IgD-negative memory B cell (primary cell): ENCODE results near the gene ATP2A3. TPM values are rescaled to one million over a fixed set of nuclear protein-coding genes. Genes with fewer than 3 reads are reported as not detected.

Experiments used
- H3K27ac Mint-ChIP-seq, 3 donors: one replicate each; pipeline ENCODE4 v1.8.0; 2020 to 2022; ENCODE audit warnings: mild to moderate bottlenecking in 3 of 3, mixed read lengths in 3 of 3, moderate library complexity in 1 of 3
- H3K27me3 Mint-ChIP-seq: one replicate; pipeline ENCODE4 v1.8.0; 2021; ENCODE audit warnings: mixed read lengths
- H3K36me3 Mint-ChIP-seq: one replicate; pipeline ENCODE4 v1.8.0; 2020; ENCODE audit warnings: mild to moderate bottlenecking, mixed read lengths
- H3K4me1 Mint-ChIP-seq, 3 donors: one replicate each; pipeline ENCODE4 v1.8.0; 2020 to 2022; ENCODE audit warnings: mixed read lengths in 3 of 3, mild to moderate bottlenecking in 1 of 3
- H3K4me3 Mint-ChIP-seq, 4 donors: one replicate each; pipeline ENCODE4 v1.8.0; 2020 to 2022; ENCODE audit warnings: mild to moderate bottlenecking in 4 of 4, mixed read lengths in 4 of 4, moderate library complexity in 3 of 4
- H3K9me3 Mint-ChIP-seq, 3 donors: one replicate each; pipeline ENCODE4 v1.8.0; 2020 to 2021; ENCODE audit warnings: mixed read lengths in 3 of 3, mild to moderate bottlenecking in 1 of 3
- polyA plus RNA-seq: library from polyadenylated mRNA; unstranded; fragments of 300-500 nt; fragmentation: Illumina TruSeq; gene quantifications from one replicate; pipeline ENCODE4 v1.2.3, GENCODE V29; 2021

Gene ATP2A3
- polyA plus RNA-seq, 1 donor from 2014 or later = 155 TPM

GRCh38 chr17:3946711-3947235 lies 17.5 kb downstream of the ATP2A3 start:
- H3K27ac Mint-ChIP-seq = no peak overlapping the region
- H3K27me3 Mint-ChIP-seq = no peaks in the 10 kb centered on the region
- peaks cover 3% of the 10 kb centered on the region for H3K36me3 Mint-ChIP-seq

GRCh38 chr17:3944485-3945388 lies 19.5 kb downstream of the ATP2A3 start:
- Mint-ChIP-seq H3K36me3 (peaks cover 4% of the 10 kb centered on the region), H3K4me3 (no peak overlapping the region), H3K9me3 (no peaks in the 10 kb centered on the region), H3K27ac (no peak overlapping the region), H3K4me1 (peaks cover 0 to 2% (median 1%) of the 10 kb centered on the region in 3 donors), H3K27me3 (no peaks in the 10 kb centered on the region)

More at GRCh38 chr17:3946711-3947235, 17.5 kb downstream of the ATP2A3 start:
- Mint-ChIP-seq H3K4me3 (no peak overlapping the region), H3K9me3 (no peaks in the 10 kb centered on the region), H3K4me1 (peaks cover 0 to 1% (median 0%) of the 10 kb centered on the region in 3 donors)

GRCh38 chr17:3943240-3943891 lies 20.9 kb downstream of the ATP2A3 start:
- Mint-ChIP-seq H3K4me3 (no peak overlapping the region), H3K27ac (peak overlapping the region in 2 of 3 donors; percentile 27 to 28), H3K27me3 (no peaks in the 10 kb centered on the region), H3K36me3 (peaks cover 7% of the 10 kb centered on the region), H3K9me3 (no peaks in the 10 kb centered on the region), H3K4me1 (peaks cover 0 to 2% (median 1%) of the 10 kb centered on the region in 3 donors)

- peaks cover 0 to 7% (median 2%) of the 10 kb centered on the region in 3 donors for H3K4me1 Mint-ChIP-seq
- H3K9me3 Mint-ChIP-seq = no peaks in the 10 kb centered on the region
- H3K36me3 Mint-ChIP-seq = peaks cover 14% of the 10 kb centered on the region
- no peak overlapping the region for H3K4me3 Mint-ChIP-seq
- H3K27me3 Mint-ChIP-seq = no peaks in the 10 kb centered on the region
- H3K27ac Mint-ChIP-seq = peak overlapping the region in 2 of 3 donors; percentile 71 to 78
These were observed 23.1 kb downstream of the ATP2A3 start for GRCh38 chr17:3940965-3941698.

GRCh38 chr17:3937359-3937758 lies 26.9 kb downstream of the ATP2A3 start:
- Mint-ChIP-seq H3K9me3 (no peaks in the 10 kb centered on the region), H3K27me3 (no peaks in the 10 kb centered on the region), H3K27ac (peak overlapping the region in 2 of 3 donors; percentile 54 to 82), H3K4me1 (peaks cover 0 to 6% (median 2%) of the 10 kb centered on the region in 3 donors), H3K36me3 (peaks cover 11% of the 10 kb centered on the region), H3K4me3 (no peak overlapping the region)

- peaks cover 11% of the 10 kb centered on the region for H3K36me3 Mint-ChIP-seq
- peak overlapping the region in 1 of 4 donors; percentile 37 for H3K4me3 Mint-ChIP-seq
- H3K4me1 Mint-ChIP-seq = peaks cover 0 to 6% (median 2%) of the 10 kb centered on the region in 3 donors
- H3K9me3 Mint-ChIP-seq = no peaks in the 10 kb centered on the region
- peak overlapping the region in 2 of 3 donors; percentile 62 to 83 for H3K27ac Mint-ChIP-seq
- H3K27me3 Mint-ChIP-seq = no peaks in the 10 kb centered on the region
These were observed 28.3 kb downstream of the ATP2A3 start for GRCh38 chr17:3935825-3936355.

- peaks cover 0 to 6% (median 1%) of the 10 kb centered on the region in 3 donors for H3K4me1 Mint-ChIP-seq
- peaks cover 11% of the 10 kb centered on the region for H3K36me3 Mint-ChIP-seq
- no peaks in the 10 kb centered on the region for H3K9me3 Mint-ChIP-seq
- H3K4me3 Mint-ChIP-seq = no peak overlapping the region
- H3K27me3 Mint-ChIP-seq = no peaks in the 10 kb centered on the region
- peak overlapping the region in 1 of 3 donors; percentile 83 for H3K27ac Mint-ChIP-seq
These were observed 29.1 kb downstream of the ATP2A3 start for GRCh38 chr17:3935140-3935542.

- Mint-ChIP-seq H3K36me3 (no peaks in the 10 kb centered on the region), H3K27me3 (no peaks in the 10 kb centered on the region), H3K4me1 (peaks cover 0 to 5% (median 4%) of the 10 kb centered on the region in 3 donors), H3K9me3 (no peaks in the 10 kb centered on the region), H3K4me3 (no peak overlapping the region), H3K27ac (peak overlapping the region in 1 of 3 donors; percentile 82)
These were observed 34.5 kb downstream of the ATP2A3 start for GRCh38 chr17:3929764-3930163.

GRCh38 chr17:3929181-3929580 lies 35.1 kb downstream of the ATP2A3 start:
- no peak overlapping the region for H3K4me3 Mint-ChIP-seq
- peaks cover 0 to 5% (median 5%) of the 10 kb centered on the region in 3 donors for H3K4me1 Mint-ChIP-seq
- H3K36me3 Mint-ChIP-seq = no peaks in the 10 kb centered on the region
- H3K27ac Mint-ChIP-seq = peak overlapping the region in 1 of 3 donors; percentile 25
- H3K27me3 Mint-ChIP-seq = no peaks in the 10 kb centered on the region
- H3K9me3 Mint-ChIP-seq = no peaks in the 10 kb centered on the region

GRCh38 chr17:3928406-3928805 lies 35.8 kb downstream of the ATP2A3 start:
- Mint-ChIP-seq H3K9me3 (no peaks in the 10 kb centered on the region), H3K4me1 (peaks cover 0 to 7% (median 5%) of the 10 kb centered on the region in 3 donors), H3K4me3 (no peak overlapping the region), H3K27me3 (no peaks in the 10 kb centered on the region), H3K27ac (peak overlapping the region in 2 of 3 donors; percentile 14 to 23), H3K36me3 (no peaks in the 10 kb centered on the region)

- Mint-ChIP-seq H3K4me3 (no peak overlapping the region), H3K27ac (peak overlapping the region in 2 of 3 donors; percentile 14 to 23), H3K4me1 (peaks cover 5 to 8% (median 8%) of the 10 kb centered on the region in 3 donors), H3K27me3 (no peaks in the 10 kb centered on the region), H3K9me3 (no peaks in the 10 kb centered on the region), H3K36me3 (no peaks in the 10 kb centered on the region)
These were observed 36.5 kb downstream of the ATP2A3 start for GRCh38 chr17:3927628-3928340.

GRCh38 chr17:3926860-3927627 lies 37.2 kb downstream of the ATP2A3 start:
- H3K9me3 Mint-ChIP-seq = no peaks in the 10 kb centered on the region
- H3K27ac Mint-ChIP-seq = peak overlapping the region in 2 of 3 donors; percentile 29 to 53
- peaks cover 11 to 13% (median 11%) of the 10 kb centered on the region in 3 donors for H3K4me1 Mint-ChIP-seq
- H3K27me3 Mint-ChIP-seq = no peaks in the 10 kb centered on the region
- no peaks in the 10 kb centered on the region for H3K36me3 Mint-ChIP-seq
- no peak overlapping the region for H3K4me3 Mint-ChIP-seq
